H1 (cell line): ENCODE measurements around the gene EVI5. TPM values are rescaled to one million over a fixed set of nuclear protein-coding genes. Genes with fewer than 3 reads are reported as not detected.

Source experiments
- CTCF ChIA-PET: fragments of 300-600 bp; sonication (Branson Sonifier 250); formaldehyde crosslinking; loops from one replicate; lab custom pipeline; 2021; ENCODE audit not compliant: partially characterized antibody; lab: Charles Lee
- POLR2A ChIA-PET: fragments of 300-600 bp; sonication (Branson Sonifier 250); formaldehyde crosslinking; loops from one replicate; lab custom pipeline; 2021; ENCODE audit warnings: inconsistent platforms; ENCODE audit not compliant: partially characterized antibody; lab: Charles Lee
- DNase-seq, 2 experiments: peaks; one replicate each; pipeline versions ENCODE4 v3.0.0 to v3.0.0-alpha.2; 2010 to 2022; ENCODE audit warnings: low spot score in 2 of 2, low read depth in 1 of 2, mixed read lengths in 1 of 2
- FAIRE-seq: peaks from 2 replicates; lab custom pipeline; 2011; peaks lifted over from hg19 to GRCh38; lab: Jason Lieb, UNC
- H2AFZ ChIP-seq: 2 replicates; pipeline ENCODE4 v1.8.1; 2012; ENCODE audit warnings: low read length, inconsistent platforms
- H2AK5ac ChIP-seq: 2 replicates; pipeline ENCODE4 v1.6.1; 2013; ENCODE audit warnings: low read depth, low read length
- H2BK120ac ChIP-seq: replicated peaks from 2 replicates; pipeline ENCODE3; 2013; ENCODE audit warnings: low read depth, low read length, inconsistent platforms
- H2BK12ac ChIP-seq: 2 replicates; pipeline ENCODE4 v1.6.1; 2013; ENCODE audit warnings: low read depth, low read length
- H2BK15ac ChIP-seq: 2 replicates; pipeline ENCODE4 v1.6.1; 2013; ENCODE audit warnings: low read length
- H2BK20ac ChIP-seq: 2 replicates; pipeline ENCODE4 v1.6.1; 2013; ENCODE audit warnings: low read length
- H2BK5ac ChIP-seq: 2 replicates; pipeline ENCODE4 v1.6.1; 2013; ENCODE audit warnings: low read depth, low read length
- H3K14ac ChIP-seq: 2 replicates; pipeline ENCODE4 v1.6.1; 2013; ENCODE audit warnings: inconsistent platforms; ENCODE audit not compliant: insufficient read length
- H3K18ac ChIP-seq: 2 replicates; pipeline ENCODE4 v1.6.1; 2013; ENCODE audit warnings: low read length; ENCODE audit errors: extremely low read depth
- H3K23ac ChIP-seq: 2 replicates; pipeline ENCODE4 v1.6.1; 2013; ENCODE audit warnings: inconsistent platforms; ENCODE audit not compliant: insufficient read length
- H3K23me2 ChIP-seq: 2 replicates; pipeline ENCODE4 v1.6.1; 2013; ENCODE audit warnings: low read depth, low read length
- H3K27ac ChIP-seq: 2 replicates; pipeline ENCODE4 v1.6.1; 2011; ENCODE audit warnings: low read depth, low read length, inconsistent platforms
- H3K27me3 ChIP-seq, 4 experiments: replicated peaks in 1 of 4; 1 replicate in 1 of 4; 2 replicates in 3 of 4; pipeline versions ENCODE4 v1.6.1 to v1.8.1; 2011 to 2013; ENCODE audit warnings: low read length in 3 of 4, mild to moderate bottlenecking in 3 of 4, inconsistent platforms in 2 of 4, mixed read lengths in 2 of 4, moderate library complexity in 1 of 4; ENCODE audit not compliant: control insufficient read depth in 3 of 4, insufficient read depth in 3 of 4; ENCODE audit errors: extremely low read depth in 1 of 4
- H3K36me3 ChIP-seq, 4 experiments: 2 replicates each; pipeline versions ENCODE4 v1.6.1 to v1.8.1; 2011 to 2013; ENCODE audit warnings: mild to moderate bottlenecking in 4 of 4, low read length in 3 of 4, moderate library complexity in 2 of 4, control low read depth in 1 of 4, inconsistent platforms in 1 of 4; ENCODE audit not compliant: insufficient read depth in 4 of 4, control insufficient read depth in 2 of 4
- H3K4ac ChIP-seq: replicated peaks from 2 replicates; pipeline ENCODE3; 2013; ENCODE audit warnings: low read length, low read depth, mixed read lengths, inconsistent platforms; ENCODE audit not compliant: insufficient read length
- H3K4me1 ChIP-seq, 4 experiments: replicated peaks in 1 of 4; 1 replicate in 1 of 4; 2 replicates in 3 of 4; pipeline versions ENCODE4 v1.6.1 to v1.8.1; 2011 to 2013; ENCODE audit warnings: low read length in 3 of 4, inconsistent platforms in 2 of 4, mixed read lengths in 1 of 4; ENCODE audit not compliant: insufficient read depth in 4 of 4, control insufficient read depth in 3 of 4
- H3K4me2 ChIP-seq, 2 experiments: 2 replicates each; pipeline versions ENCODE4 v1.6.1 to v1.8.1; 2011 to 2013; ENCODE audit warnings: low read depth in 2 of 2, low read length in 2 of 2, control low read depth in 1 of 2, inconsistent platforms in 1 of 2, mild to moderate bottlenecking in 1 of 2; ENCODE audit not compliant: insufficient read depth in 1 of 2
- H3K4me3 ChIP-seq, 4 experiments: fragments of 200-600, 300-600 bp in 1 of 4; sonication (generic), shearing (Covaris generic), sonication (Bioruptor Twin) in 1 of 4; 2 replicates each; pipeline versions ENCODE4 v1.5.1 to v1.8.1; 2011 to 2016; ENCODE audit warnings: low read length in 4 of 4, low read depth in 3 of 4, control low read depth in 2 of 4, inconsistent platforms in 2 of 4, mild to moderate bottlenecking in 2 of 4, mixed read lengths in 1 of 4, moderate library complexity in 1 of 4; ENCODE audit not compliant: insufficient read depth in 2 of 4; ENCODE audit errors: extremely low read depth in 1 of 4
- H3K56ac ChIP-seq: replicated peaks from 2 replicates; pipeline ENCODE3; 2013; ENCODE audit warnings: low read depth, mild to moderate bottlenecking, mixed read lengths, low read length, inconsistent platforms; ENCODE audit not compliant: insufficient read length
- H3K79me1 ChIP-seq: 2 replicates; pipeline ENCODE4 v1.6.1; 2013; ENCODE audit warnings: low read depth, low read length, control low read depth
- H3K79me2 ChIP-seq, 2 experiments: 2 replicates each; pipeline versions ENCODE4 v1.6.1 to v1.8.1; 2012 to 2013; ENCODE audit warnings: low read length in 2 of 2, mild to moderate bottlenecking in 2 of 2, inconsistent platforms in 1 of 2; ENCODE audit not compliant: insufficient read depth in 2 of 2, control insufficient read depth in 1 of 2
- H3K9ac ChIP-seq, 4 experiments: replicated peaks in 1 of 4; 1 replicate in 1 of 4; 2 replicates in 3 of 4; pipeline versions ENCODE4 v1.6.1 to v1.8.1; 2011 to 2013; ENCODE audit warnings: low read depth in 3 of 4, low read length in 3 of 4, control low read depth in 2 of 4, mild to moderate bottlenecking in 2 of 4, moderate library complexity in 2 of 4, inconsistent platforms in 1 of 4; ENCODE audit errors: extremely low read depth in 1 of 4
- H3K9me3 ChIP-seq, 2 experiments: 2 replicates each; pipeline versions ENCODE4 v1.6.1 to v1.8.1; 2012 to 2013; ENCODE audit warnings: mild to moderate bottlenecking in 2 of 2, moderate library complexity in 2 of 2, control low read depth in 1 of 2, inconsistent platforms in 1 of 2, low read depth in 1 of 2, low read length in 1 of 2, mixed read lengths in 1 of 2; ENCODE audit not compliant: insufficient read depth in 2 of 2
- H4K20me1 ChIP-seq, 2 experiments: replicated peaks in 1 of 2; 2 replicates each; pipeline versions ENCODE3 to v1.8.1; 2011 to 2013; ENCODE audit warnings: inconsistent platforms in 2 of 2, low read length in 2 of 2, mild to moderate bottlenecking in 1 of 2; ENCODE audit not compliant: insufficient read depth in 2 of 2, control insufficient read depth in 1 of 2
- H4K5ac ChIP-seq: 2 replicates; pipeline ENCODE4 v1.6.1; 2013; ENCODE audit warnings: low read length, low read depth, mixed read lengths, inconsistent platforms; ENCODE audit not compliant: insufficient read length
- H4K8ac ChIP-seq: 2 replicates; pipeline ENCODE4 v1.8.0; 2013; ENCODE audit warnings: mild to moderate bottlenecking, moderate library complexity, low read length, inconsistent platforms; ENCODE audit not compliant: insufficient read depth; ENCODE audit errors: extremely low read depth
- H4K91ac ChIP-seq: replicated peaks from 2 replicates; pipeline ENCODE3; 2013; ENCODE audit warnings: low read length, mixed read lengths, inconsistent platforms; ENCODE audit not compliant: insufficient read length
- WGBS, 2 experiments: shearing (Covaris generic) in 1 of 2; methylation state at CpG; one replicate each; pipeline versions ENCODE4 v1.1.6 to v1.1.7; 2013 to 2015; ENCODE audit warnings: low lambda C conversion rate in 2 of 2, mixed read lengths in 2 of 2, inconsistent platforms in 1 of 2, low coverage in 1 of 2, missing lambda C conversion rate in 1 of 2; ENCODE audit not compliant: insufficient replicate concordance in 2 of 2, insufficient coverage in 1 of 2, insufficient read length in 1 of 2; ENCODE audit errors: extremely low coverage in 1 of 2, missing lambda C conversion rate in 1 of 2; 5-methylcytosine and 5-hydroxymethylcytosine counted together
- polyA plus RNA-seq, 7 experiments: library from polyadenylated mRNA; depleted of rRNA in 3 of 7; stranded (reverse) in 5 of 7; unstranded in 2 of 7; fragments of >200 nt in 5 of 7; fragments of 200-250 nt in 2 of 7; gene quantifications; 1 replicate in 5 of 7; 2 replicates in 1 of 7; 4 replicates in 1 of 7; pipeline versions ENCODE4 v1.2.1 to v1.2.3, GENCODE V29; 2011 to 2013; ENCODE audit warnings: missing spikeins in 2 of 7, mixed read lengths in 2 of 7
- total RNA-seq: library from RNA; stranded (reverse); fragmentation: NEBNext Ultra II Directional; extraction: Animal tissue kit (Norgen Biotek cat#: 25700); gene quantifications from 2 replicates; pipeline ENCODE4 v1.2.1, GENCODE V29; 2021

EVI5 gene
- total and polyA plus RNA-seq, 2 of the 8 experiments (the other 6 are each of a cell fraction or from before 2014, with no cell fraction given), result 1.7 to 13.7 TPM

- Histone ChIP-seq H3K27ac (no peak overlapping the region), H2BK15ac (no peak overlapping the region), H4K5ac (no peak overlapping the region), H3K9ac (no peak overlapping the region), H3K4ac (no peak overlapping the region), H3K23me2 (no peaks in the 10 kb centered on the region), H2BK12ac (no peak overlapping the region), H2AFZ (no peak overlapping the region), H4K8ac (no peak overlapping the region), H3K9me3 (no peaks in the 10 kb centered on the region), H3K36me3 (no peaks in the 10 kb centered on the region), H2BK120ac (no peak overlapping the region), H4K91ac (no peak overlapping the region), H2BK5ac (no peak overlapping the region), H4K20me1 (no peaks in the 10 kb centered on the region), H3K23ac (no peak overlapping the region), H3K27me3 (no peaks in the 10 kb centered on the region), H3K4me3 (no peak overlapping the region), H3K18ac (no peak overlapping the region), H3K4me2 (no peak overlapping the region), H3K79me2 (no peaks in the 10 kb centered on the region), H3K4me1 (no peaks in the 10 kb centered on the region), H2BK20ac (no peak overlapping the region), H2AK5ac (no peak overlapping the region), H3K79me1 (no peaks in the 10 kb centered on the region), H3K14ac (no peak overlapping the region), H3K56ac (no peak overlapping the region)
- POLR2A ChIA-PET, result no interaction called here
- FAIRE-seq, result no peak
- CTCF ChIA-PET, result no interaction called here
- DNase-seq, result no peak
- WGBS, 2 experiments, result 86% methylated on average over 5 of the region's 5 CpGs; no CpG with 5 or more reads in 1 of the 2 experiments
Observed at GRCh38 chr1:92536211-92536979, 248.5 kb downstream of the EVI5 start.
